ENCODE results near the gene KCNH6. TPM values are rescaled to one million over a fixed set of nuclear protein-coding genes. Genes with fewer than 3 reads are reported as not detected.

KCNH6 gene
- total RNA-seq, 2 donors from 2014 or later = not detected

DNA sequence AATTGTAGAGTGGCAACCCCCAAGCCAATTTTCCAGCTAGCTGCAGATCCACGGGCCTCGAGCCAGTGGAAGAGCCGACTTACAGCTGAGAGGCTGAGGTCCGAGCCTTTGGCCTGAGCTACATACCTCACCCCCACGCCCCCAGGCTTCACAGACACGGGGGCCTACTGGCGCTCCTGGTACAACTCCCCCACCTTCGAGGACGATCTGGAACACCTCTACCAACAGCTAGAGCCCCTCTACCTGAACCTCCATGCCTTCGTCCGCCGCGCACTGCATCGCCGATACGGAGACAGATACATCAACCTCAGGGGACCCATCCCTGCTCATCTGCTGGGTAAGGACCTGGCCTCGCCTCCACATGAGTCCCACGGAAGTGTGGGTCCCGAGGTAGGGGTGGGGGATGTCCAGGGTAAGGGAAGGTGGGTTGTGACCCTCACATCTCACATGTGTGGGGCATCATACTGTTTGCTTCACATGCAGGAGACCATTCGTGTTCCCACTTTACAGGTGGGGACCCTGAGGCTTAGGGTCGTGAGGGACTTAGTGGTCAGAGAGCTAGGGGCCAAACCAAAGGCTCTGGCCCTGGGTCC lies 42.9 kb upstream of the KCNH6 start:
- Mint-ChIP-seq H3K36me3 (ENCODE audit: insufficient read depth in 2 of 2) (no peaks in the 10 kb centered on the region), H3K4me1 (ENCODE audit: low read depth) (peaks cover 9% of the 10 kb centered on the region), H3K27ac (no peak overlapping the region), H3K4me3 (no peak overlapping the region), H3K27me3 (ENCODE audit: low read depth) (peaks cover 21% of the 10 kb centered on the region), H3K9me3 (no peaks in the 10 kb centered on the region)
- DNase-seq = no peak
- ATAC-seq (replicated peaks in 1 of 2) = no peak

DNA sequence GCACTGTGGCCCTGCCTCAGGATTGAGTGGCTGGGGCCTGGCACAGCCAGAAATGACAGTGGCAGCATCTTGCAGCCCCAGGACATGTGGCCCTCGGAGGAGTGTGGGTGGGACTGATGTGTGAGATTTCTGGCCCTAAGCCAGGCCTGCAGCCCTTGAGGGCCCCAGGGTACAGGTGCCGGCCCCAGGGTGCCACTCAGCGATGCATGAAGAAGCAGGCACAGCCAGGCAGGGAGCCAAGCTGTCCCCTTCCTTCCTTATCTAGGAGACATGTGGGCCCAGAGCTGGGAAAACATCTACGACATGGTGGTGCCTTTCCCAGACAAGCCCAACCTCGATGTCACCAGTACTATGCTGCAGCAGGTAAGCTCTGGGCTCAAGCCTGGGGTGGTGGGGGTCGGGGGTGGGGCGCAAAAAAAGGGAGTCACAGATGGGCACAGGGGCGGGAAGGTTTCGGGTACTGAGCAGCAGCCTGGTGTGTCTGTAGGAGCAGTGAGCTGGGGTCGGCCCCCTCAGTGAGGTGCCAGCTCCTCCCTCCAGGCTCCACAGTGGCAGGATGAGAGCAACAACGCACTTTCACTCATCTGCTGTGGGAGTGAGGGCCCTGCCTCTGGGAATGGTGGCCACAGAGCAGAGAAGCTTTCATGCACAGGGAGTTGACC lies 42.2 kb upstream of the KCNH6 start:
- Mint-ChIP-seq H3K36me3 (ENCODE audit: insufficient read depth in 2 of 2) (no peaks in the 10 kb centered on the region), H3K9me3 (no peaks in the 10 kb centered on the region), H3K27ac (no peak overlapping the region), H3K27me3 (ENCODE audit: low read depth) (peaks cover 14% of the 10 kb centered on the region), H3K4me3 (no peak overlapping the region), H3K4me1 (ENCODE audit: low read depth) (peaks cover 9% of the 10 kb centered on the region)
- no peak for DNase-seq
- ATAC-seq (replicated peaks in 1 of 2) = no peak

DNA sequence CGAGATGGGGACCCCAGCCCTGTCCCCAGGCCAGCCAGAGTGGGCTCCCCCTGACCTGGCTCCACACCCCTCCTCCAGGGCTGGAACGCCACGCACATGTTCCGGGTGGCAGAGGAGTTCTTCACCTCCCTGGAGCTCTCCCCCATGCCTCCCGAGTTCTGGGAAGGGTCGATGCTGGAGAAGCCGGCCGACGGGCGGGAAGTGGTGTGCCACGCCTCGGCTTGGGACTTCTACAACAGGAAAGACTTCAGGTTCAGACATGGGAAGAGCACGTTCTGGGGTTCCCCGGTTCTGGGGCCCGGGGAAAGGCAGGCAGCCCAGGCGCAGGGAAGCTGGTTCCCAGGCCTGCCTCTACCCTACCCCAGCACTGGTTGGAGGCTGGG lies 41.7 kb upstream of the KCNH6 start:
- no peak overlapping the region for H3K4me3 Mint-ChIP-seq
- peaks cover 11% of the 10 kb centered on the region for H3K27me3 Mint-ChIP-seq (ENCODE audit: low read depth)
- peaks cover 9% of the 10 kb centered on the region for H3K4me1 Mint-ChIP-seq (ENCODE audit: low read depth)
- no peak overlapping the region for H3K27ac Mint-ChIP-seq
- no peak for ATAC-seq (replicated peaks in 1 of 2)
- no peaks in the 10 kb centered on the region for H3K9me3 Mint-ChIP-seq
- H3K36me3 Mint-ChIP-seq (ENCODE audit: insufficient read depth in 2 of 2) = no peaks in the 10 kb centered on the region
- DNase-seq = no peak

DNA sequence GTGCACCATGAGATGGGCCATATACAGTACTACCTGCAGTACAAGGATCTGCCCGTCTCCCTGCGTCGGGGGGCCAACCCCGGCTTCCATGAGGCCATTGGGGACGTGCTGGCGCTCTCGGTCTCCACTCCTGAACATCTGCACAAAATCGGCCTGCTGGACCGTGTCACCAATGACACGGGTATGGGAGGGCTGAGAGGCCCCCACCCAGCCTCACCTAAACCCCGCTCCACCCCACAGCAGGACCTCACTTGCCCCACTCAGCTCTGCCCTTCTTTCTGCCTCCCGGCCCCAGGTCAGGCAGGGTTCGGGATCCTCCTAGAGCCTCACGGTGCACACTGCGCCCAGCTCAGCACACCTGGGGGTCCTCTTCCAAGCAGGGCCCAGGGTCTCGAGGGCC lies 40.6 kb upstream of the KCNH6 start:
- peaks cover 10% of the 10 kb centered on the region for H3K27me3 Mint-ChIP-seq (ENCODE audit: low read depth)
- DNase-seq (no peak), ATAC-seq (replicated peaks in 1 of 2) (no peak)
- peaks cover 7% of the 10 kb centered on the region for H3K4me1 Mint-ChIP-seq (ENCODE audit: low read depth)
- no peak overlapping the region for H3K27ac Mint-ChIP-seq
- no peaks in the 10 kb centered on the region for H3K36me3 Mint-ChIP-seq (ENCODE audit: insufficient read depth in 2 of 2)
- H3K4me3 Mint-ChIP-seq = no peak overlapping the region
- no peaks in the 10 kb centered on the region for H3K9me3 Mint-ChIP-seq

DNA sequence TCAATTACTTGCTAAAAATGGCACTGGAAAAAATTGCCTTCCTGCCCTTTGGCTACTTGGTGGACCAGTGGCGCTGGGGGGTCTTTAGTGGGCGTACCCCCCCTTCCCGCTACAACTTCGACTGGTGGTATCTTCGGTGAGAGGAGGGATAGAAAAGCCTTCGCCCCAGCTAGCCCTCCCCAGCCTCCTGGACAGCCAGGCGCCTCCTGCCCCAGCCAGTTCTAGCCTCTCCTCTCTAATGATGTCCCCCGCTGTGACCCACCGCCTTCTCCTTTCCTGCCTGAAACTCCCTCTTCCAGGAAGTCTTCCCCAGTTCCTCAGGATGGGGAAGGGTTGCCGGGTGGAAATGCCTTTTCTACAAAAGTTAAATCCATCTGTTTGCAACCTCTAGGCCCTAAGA lies 40.1 kb upstream of the KCNH6 start:
- DNase-seq (no peak), ATAC-seq (replicated peaks in 1 of 2) (no peak)
- Mint-ChIP-seq H3K9me3 (no peaks in the 10 kb centered on the region), H3K36me3 (ENCODE audit: insufficient read depth in 2 of 2) (no peaks in the 10 kb centered on the region), H3K27ac (no peak overlapping the region), H3K4me1 (ENCODE audit: low read depth) (peaks cover 2% of the 10 kb centered on the region), H3K27me3 (ENCODE audit: low read depth) (peaks cover 4% of the 10 kb centered on the region), H3K4me3 (no peak overlapping the region)

DNA sequence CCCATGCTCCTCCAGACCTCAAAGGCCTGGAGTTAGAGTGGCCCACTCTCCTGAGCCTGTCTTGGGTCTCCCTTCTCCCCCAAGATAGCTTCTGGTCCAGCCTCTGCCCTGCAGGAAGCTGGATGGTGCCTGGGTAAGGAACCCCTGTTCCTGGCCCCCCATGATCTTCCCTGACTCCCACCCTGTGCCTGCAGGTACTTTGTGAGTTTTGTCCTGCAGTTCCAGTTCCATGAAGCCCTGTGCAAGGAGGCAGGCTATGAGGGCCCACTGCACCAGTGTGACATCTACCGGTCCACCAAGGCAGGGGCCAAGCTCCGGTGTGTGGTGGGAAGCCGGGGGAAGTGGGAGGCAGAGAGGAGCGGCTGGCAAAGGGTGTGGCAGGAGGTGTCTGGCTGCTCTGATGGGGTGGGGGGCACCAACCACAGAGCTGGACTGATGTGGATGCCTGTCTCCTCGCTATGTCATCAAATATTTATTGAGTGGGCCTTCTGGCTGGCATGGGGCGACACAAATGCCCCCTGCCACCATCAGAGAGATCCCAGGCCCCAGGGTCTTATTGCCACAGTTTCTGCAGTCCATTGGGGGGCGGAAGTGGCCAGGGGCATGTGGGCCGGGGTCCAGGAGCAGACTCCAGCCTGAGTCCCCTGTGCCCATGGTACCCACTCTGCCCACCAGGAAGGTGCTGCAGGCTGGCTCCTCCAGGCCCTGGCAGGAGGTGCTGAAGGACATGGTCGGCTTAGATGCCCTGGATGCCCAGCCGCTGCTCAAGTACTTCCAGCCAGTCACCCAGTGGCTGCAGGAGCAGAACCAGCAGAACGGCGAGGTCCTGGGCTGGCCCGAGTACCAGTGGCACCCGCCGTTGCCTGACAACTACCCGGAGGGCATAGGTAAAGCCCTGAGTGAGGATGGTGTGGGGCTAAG lies 39.2 kb upstream of the KCNH6 start:
- H3K27me3 Mint-ChIP-seq (ENCODE audit: low read depth) = no peaks in the 10 kb centered on the region
- no peak for DNase-seq
- H3K4me1 Mint-ChIP-seq (ENCODE audit: low read depth) = no peaks in the 10 kb centered on the region

DNA sequence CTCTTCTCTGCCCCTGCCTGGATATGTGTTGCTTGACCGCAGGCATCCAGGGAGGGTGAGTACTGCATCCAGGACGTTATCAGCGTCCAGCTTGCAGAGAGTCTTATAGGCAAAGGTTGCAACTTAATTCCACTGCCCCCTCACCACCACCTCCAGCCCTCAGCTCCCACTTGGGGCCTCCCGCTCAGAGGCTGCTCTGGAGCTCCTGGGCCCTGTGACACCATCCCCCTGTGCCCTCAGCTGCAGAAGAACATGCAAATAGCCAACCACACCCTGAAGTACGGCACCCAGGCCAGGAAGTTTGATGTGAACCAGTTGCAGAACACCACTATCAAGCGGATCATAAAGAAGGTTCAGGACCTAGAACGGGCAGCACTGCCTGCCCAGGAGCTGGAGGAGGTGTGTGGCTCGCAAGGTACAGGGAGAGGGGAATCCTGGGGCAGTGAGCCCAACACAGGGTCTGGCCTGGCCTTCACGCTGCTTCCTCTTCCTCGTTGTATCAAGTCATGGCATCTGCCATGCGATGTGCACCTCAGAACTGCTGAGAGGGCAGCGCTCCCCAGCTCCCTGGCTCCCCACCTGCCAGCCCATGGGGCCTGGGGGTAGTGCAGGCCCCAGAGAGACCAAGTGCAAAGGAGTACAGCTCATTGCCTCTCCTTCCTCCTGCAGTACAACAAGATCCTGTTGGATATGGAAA lies 36.7 kb upstream of the KCNH6 start:
- DNase-seq = no peak
- Mint-ChIP-seq H3K4me3 (no peak overlapping the region), H3K27me3 (ENCODE audit: low read depth) (no peaks in the 10 kb centered on the region), H3K9me3 (no peaks in the 10 kb centered on the region), H3K36me3 (ENCODE audit: insufficient read depth in 2 of 2) (no peaks in the 10 kb centered on the region), H3K27ac (no peak overlapping the region), H3K4me1 (ENCODE audit: low read depth) (no peaks in the 10 kb centered on the region)
- no peak for ATAC-seq (replicated peaks in 1 of 2)

More for the DNA sequence above, 39.2 kb upstream of the KCNH6 start:
- no peaks in the 10 kb centered on the region for H3K9me3 Mint-ChIP-seq
- no peaks in the 10 kb centered on the region for H3K36me3 Mint-ChIP-seq (ENCODE audit: insufficient read depth in 2 of 2)
- ATAC-seq (replicated peaks in 1 of 2) = no peak
- H3K27ac Mint-ChIP-seq = no peak overlapping the region
- H3K4me3 Mint-ChIP-seq = no peak overlapping the region

DNA sequence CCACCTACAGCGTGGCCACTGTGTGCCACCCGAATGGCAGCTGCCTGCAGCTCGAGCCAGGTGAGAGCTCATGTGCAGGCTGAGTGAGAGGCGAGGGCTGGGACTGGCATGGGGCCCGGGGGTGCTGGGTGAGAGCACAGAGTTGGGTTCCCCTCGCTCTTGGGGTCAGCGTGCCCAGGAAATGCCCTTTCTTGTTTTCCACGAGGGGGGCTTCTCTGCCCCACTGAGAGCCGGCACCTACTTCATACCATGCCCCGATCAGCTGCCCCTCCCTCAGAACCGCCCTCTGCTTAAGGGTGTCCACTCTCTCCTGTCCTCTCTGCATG lies 36.2 kb upstream of the KCNH6 start:
- no peaks in the 10 kb centered on the region for H3K4me1 Mint-ChIP-seq (ENCODE audit: low read depth)
- ATAC-seq (replicated peaks in 1 of 2) = no peak
- no peaks in the 10 kb centered on the region for H3K9me3 Mint-ChIP-seq
- no peak for DNase-seq
- H3K27ac Mint-ChIP-seq = no peak overlapping the region
- H3K27me3 Mint-ChIP-seq (ENCODE audit: low read depth) = no peaks in the 10 kb centered on the region
- no peak overlapping the region for H3K4me3 Mint-ChIP-seq
- no peaks in the 10 kb centered on the region for H3K36me3 Mint-ChIP-seq (ENCODE audit: insufficient read depth in 2 of 2)

DNA sequence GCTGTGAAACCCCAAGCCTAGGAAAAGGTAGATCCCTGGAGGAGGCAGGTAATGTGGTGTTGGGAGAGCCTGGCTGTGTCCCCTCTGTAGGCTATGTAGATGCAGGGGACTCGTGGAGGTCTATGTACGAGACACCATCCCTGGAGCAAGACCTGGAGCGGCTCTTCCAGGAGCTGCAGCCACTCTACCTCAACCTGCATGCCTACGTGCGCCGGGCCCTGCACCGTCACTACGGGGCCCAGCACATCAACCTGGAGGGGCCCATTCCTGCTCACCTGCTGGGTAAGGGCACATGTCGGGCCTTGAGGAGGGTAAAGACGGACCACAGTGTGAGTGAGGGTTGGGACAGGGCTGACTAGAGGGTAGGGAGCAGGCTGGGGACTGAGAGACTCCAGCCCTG lies 34.3 kb upstream of the KCNH6 start:
- Mint-ChIP-seq H3K36me3 (ENCODE audit: insufficient read depth in 2 of 2) (no peaks in the 10 kb centered on the region), H3K4me3 (no peak overlapping the region), H3K27ac (no peak overlapping the region), H3K9me3 (no peaks in the 10 kb centered on the region), H3K27me3 (ENCODE audit: low read depth) (no peaks in the 10 kb centered on the region), H3K4me1 (ENCODE audit: low read depth) (no peaks in the 10 kb centered on the region)
- DNase-seq = no peak
- ATAC-seq (replicated peaks in 1 of 2) = no peak

DNA sequence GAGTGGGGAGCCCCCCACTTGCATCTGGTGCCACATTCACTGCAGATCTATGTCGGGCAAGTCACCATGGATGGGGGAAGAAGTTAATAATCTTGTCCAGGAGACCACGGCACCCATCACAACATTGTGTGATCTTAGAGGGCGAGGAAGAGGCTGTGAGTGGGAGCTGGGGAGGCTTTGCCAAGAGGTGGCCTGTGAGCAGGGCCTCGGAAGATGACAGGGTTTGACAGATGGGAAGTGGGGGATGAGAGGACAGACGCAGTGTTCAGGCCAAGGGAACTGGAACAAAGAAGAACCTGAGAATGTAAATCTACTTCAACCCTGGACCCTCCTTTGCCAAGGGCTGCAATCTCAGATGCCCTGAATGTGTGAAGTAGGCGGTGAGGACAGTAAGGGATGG lies 33.9 kb upstream of the KCNH6 start:
- ATAC-seq (replicated peaks in 1 of 2) = no peak
- no peak for DNase-seq
- no peaks in the 10 kb centered on the region for H3K9me3 Mint-ChIP-seq
- H3K27ac Mint-ChIP-seq = no peak overlapping the region
- H3K4me3 Mint-ChIP-seq = no peak overlapping the region
- H3K27me3 Mint-ChIP-seq (ENCODE audit: low read depth) = no peaks in the 10 kb centered on the region
- H3K36me3 Mint-ChIP-seq (ENCODE audit: insufficient read depth in 2 of 2) = no peaks in the 10 kb centered on the region
- H3K4me1 Mint-ChIP-seq (ENCODE audit: low read depth) = no peaks in the 10 kb centered on the region

DNA sequence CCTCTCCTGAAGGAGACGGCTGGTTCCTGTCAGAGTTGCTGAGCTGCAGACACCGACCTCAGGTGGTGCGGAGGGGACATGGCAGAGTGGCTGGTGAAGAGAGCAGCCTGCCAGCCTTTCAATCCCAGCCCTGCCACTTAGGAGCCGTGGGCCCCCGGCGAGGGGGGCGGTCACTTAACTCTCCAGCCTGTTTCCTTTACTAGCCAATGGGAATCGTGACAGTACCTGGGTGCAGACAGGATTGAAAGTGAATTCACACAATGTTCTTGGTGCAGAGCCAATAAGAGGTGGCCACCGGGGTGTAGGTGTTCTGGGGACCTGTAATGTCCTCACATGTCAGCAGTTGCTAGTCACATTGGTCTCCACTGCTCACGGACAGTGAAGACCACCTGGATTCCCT lies 32.8 kb upstream of the KCNH6 start:
- Mint-ChIP-seq H3K4me1 (ENCODE audit: low read depth) (no peaks in the 10 kb centered on the region), H3K27me3 (ENCODE audit: low read depth) (no peaks in the 10 kb centered on the region), H3K4me3 (no peak overlapping the region), H3K9me3 (no peaks in the 10 kb centered on the region), H3K27ac (no peak overlapping the region), H3K36me3 (ENCODE audit: insufficient read depth in 2 of 2) (no peaks in the 10 kb centered on the region)
- no peak for ATAC-seq (replicated peaks in 1 of 2)
- no peak for DNase-seq

DNA sequence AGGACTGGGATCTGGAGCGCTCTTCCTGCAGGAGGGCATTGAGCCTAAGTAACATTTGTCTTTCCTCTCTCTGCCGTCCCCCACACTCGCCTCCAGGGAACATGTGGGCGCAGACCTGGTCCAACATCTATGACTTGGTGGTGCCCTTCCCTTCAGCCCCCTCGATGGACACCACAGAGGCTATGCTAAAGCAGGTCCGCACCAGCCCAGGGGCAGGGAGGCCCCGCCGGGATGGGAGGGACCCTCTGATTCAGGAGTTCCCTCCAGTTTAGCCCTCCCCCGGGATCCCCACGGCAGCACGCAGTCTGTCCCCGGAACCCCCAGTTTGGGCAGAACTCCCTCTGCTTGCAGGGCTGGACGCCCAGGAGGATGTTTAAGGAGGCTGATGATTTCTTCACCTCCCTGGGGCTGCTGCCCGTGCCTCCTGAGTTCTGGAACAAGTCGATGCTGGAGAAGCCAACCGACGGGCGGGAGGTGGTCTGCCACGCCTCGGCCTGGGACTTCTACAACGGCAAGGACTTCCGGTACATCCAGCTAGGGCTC lies 32.2 kb upstream of the KCNH6 start:
- H3K9me3 Mint-ChIP-seq = no peaks in the 10 kb centered on the region
- no peaks in the 10 kb centered on the region for H3K36me3 Mint-ChIP-seq (ENCODE audit: insufficient read depth in 2 of 2)
- no peaks in the 10 kb centered on the region for H3K27me3 Mint-ChIP-seq (ENCODE audit: low read depth)
- no peak overlapping the region for H3K27ac Mint-ChIP-seq
- no peak overlapping the region for H3K4me3 Mint-ChIP-seq
- ATAC-seq (replicated peaks in 1 of 2) = no peak
- no peak for DNase-seq
- no peaks in the 10 kb centered on the region for H3K4me1 Mint-ChIP-seq (ENCODE audit: low read depth)

DNA sequence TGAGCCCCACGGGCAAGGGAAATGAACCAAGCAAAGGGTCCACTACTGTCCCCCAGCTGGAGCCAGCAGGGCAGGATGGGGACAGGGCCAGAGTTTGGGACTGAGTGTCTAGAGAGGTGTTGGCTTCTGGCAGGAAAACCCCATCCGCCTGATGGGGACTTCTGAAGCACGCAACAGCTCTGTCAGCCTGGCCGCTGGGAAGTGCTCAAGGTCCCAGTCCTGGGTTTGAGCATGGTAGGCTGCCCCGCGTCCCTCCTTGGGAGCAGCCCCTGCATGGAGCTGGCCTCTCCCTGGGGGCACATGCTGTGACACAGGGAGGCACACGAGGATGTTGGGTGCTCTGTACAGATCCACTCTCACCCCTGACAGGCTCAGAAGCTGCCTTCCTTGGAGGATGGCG lies 31.7 kb upstream of the KCNH6 start:
- Mint-ChIP-seq H3K9me3 (no peaks in the 10 kb centered on the region), H3K27me3 (ENCODE audit: low read depth) (no peaks in the 10 kb centered on the region), H3K27ac (no peak overlapping the region), H3K36me3 (ENCODE audit: insufficient read depth in 2 of 2) (no peaks in the 10 kb centered on the region), H3K4me3 (no peak overlapping the region), H3K4me1 (ENCODE audit: low read depth) (no peaks in the 10 kb centered on the region)
- ATAC-seq (replicated peaks in 1 of 2) (no peak), DNase-seq (no peak)

Measured in activated T-cell treated with anti-CD3 and anti-CD28 coated beads, Interleukin-2, amount 50 U/mL, for 72 hours (primary cell).